HL-60 (cell line): ENCODE data around the gene NUTF2.

Experiments
- DNase-seq, 2 experiments: peaks; one replicate each; pipeline ENCODE4 v3.0.0-alpha.2; 2010 to 2020; ENCODE audit warnings: low read depth in 1 of 2, low spot score in 1 of 2
- H3K27ac ChIP-seq: fragments of 250-450 bp; sonication (Bioruptor Pico); replicated peaks from 2 replicates; pipeline ENCODE4 v1.5.1; 2020; ENCODE audit warnings: mild to moderate bottlenecking, moderate library complexity
- H3K27me3 ChIP-seq: fragments of 250-450 bp; sonication (Bioruptor Pico); 2 replicates; pipeline ENCODE4 v1.5.1; 2021; ENCODE audit warnings: mild to moderate bottlenecking, moderate library complexity; ENCODE audit not compliant: insufficient read depth, poor library complexity, severe bottlenecking
- H3K4me3 ChIP-seq: replicated peaks from 2 replicates; pipeline ENCODE4 v1.5.1; 2011; ENCODE audit warnings: mild to moderate bottlenecking, control low read depth, low read length; ENCODE audit not compliant: insufficient read depth
- GABPA ChIP-seq: IDR thresholded peaks from 2 replicates; pipeline ENCODE4 v1.6.1; 2012; ENCODE audit warnings: low read depth
- POLR2AphosphoS5 ChIP-seq: IDR thresholded peaks from 2 replicates; pipeline ENCODE4 v1.6.1; 2012; ENCODE audit warnings: low read depth
- REST ChIP-seq: IDR thresholded peaks from 2 replicates; pipeline ENCODE4 v1.6.1; 2012; ENCODE audit warnings: low read depth; ENCODE audit not compliant: insufficient replicate concordance
- SPI1 ChIP-seq: IDR thresholded peaks from 2 replicates; pipeline ENCODE4 v1.6.1; 2012; ENCODE audit warnings: low read depth, mild to moderate bottlenecking, borderline replicate concordance
- TF ChIP-seq, protein P1 (sequence below): IDR thresholded peaks from one replicate; pipeline ENCODE4 v1.5.1; 2011; ENCODE audit warnings: low read length, control low read depth, inconsistent platforms; ENCODE audit not compliant: insufficient read depth

NUTF2 gene

GRCh38 chr16:67881621-67882161 is 35.0 kb downstream of the NUTF2 start:
- H3K4me3 ChIP-seq, result no peak overlapping the region
- no peaks in the 10 kb centered on the region for H3K27me3 ChIP-seq
- no peak overlapping the region for H3K27ac ChIP-seq
- no peak for DNase-seq
- no peak for TF ChIP-seq GABPA
- no peak for TF ChIP-seq POLR2AphosphoS5
- no peak for TF ChIP-seq SPI1
- TF ChIP-seq REST, result no peak
- TF ChIP-seq, protein P1, sequence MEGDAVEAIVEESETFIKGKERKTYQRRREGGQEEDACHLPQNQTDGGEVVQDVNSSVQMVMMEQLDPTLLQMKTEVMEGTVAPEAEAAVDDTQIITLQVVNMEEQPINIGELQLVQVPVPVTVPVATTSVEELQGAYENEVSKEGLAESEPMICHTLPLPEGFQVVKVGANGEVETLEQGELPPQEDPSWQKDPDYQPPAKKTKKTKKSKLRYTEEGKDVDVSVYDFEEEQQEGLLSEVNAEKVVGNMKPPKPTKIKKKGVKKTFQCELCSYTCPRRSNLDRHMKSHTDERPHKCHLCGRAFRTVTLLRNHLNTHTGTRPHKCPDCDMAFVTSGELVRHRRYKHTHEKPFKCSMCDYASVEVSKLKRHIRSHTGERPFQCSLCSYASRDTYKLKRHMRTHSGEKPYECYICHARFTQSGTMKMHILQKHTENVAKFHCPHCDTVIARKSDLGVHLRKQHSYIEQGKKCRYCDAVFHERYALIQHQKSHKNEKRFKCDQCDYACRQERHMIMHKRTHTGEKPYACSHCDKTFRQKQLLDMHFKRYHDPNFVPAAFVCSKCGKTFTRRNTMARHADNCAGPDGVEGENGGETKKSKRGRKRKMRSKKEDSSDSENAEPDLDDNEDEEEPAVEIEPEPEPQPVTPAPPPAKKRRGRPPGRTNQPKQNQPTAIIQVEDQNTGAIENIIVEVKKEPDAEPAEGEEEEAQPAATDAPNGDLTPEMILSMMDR, result no peak

- Histone ChIP-seq H3K27ac (no peak overlapping the region), H3K27me3 (no peaks in the 10 kb centered on the region), H3K4me3 (no peak overlapping the region)
- TF ChIP-seq POLR2AphosphoS5, result no peak
- no peak for TF ChIP-seq SPI1
- TF ChIP-seq, protein P1, result no peak
- TF ChIP-seq REST, result no peak
- TF ChIP-seq GABPA, result no peak
- no peak for DNase-seq
Measured at GRCh38 chr16:67882374-67883145, 35.8 kb downstream of the NUTF2 start.

DNA sequence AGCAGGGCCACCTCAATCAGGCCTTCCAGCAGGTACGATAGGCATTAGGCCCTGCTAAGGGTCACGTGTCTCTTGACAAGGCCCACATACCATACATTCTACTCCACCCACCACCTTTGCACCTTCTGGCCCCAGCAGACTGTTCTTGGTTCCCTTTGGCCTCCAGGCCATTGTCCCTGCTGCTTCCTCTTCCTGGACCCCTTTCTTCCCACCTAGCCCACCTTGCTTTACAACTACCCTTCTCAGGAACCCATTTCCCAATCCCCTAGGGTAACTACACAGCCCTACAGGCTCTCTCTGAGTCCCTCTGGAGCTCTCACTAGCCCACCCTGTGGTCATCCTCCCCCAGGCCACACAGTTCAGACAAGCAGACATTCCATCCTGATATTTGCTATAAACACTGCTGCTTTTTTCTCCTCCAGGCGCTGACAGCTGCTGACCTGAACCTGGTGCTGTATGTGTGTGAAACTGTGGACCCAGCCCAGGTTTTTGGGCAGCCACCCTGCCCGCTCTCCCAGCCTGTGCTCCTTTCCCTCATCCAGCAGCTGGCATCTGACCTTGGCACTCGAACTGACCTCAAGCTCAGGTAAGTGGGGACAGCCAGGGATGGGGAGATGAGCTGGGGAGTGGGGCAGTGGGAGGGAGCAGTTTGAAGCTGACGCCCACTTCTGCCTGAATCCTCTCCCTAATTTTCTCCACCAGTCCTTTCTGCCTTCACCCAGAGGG is 36.6 kb downstream of the NUTF2 start:
- TF ChIP-seq, protein P1, result no peak
- TF ChIP-seq POLR2AphosphoS5 (no peak), SPI1 (no peak), GABPA (no peak), REST (no peak)
- H3K4me3 ChIP-seq, result no peak overlapping the region
- peak in 1 of 2 experiments; percentile 31 for DNase-seq
- H3K27ac ChIP-seq, result no peak overlapping the region
- no peaks in the 10 kb centered on the region for H3K27me3 ChIP-seq
